ENCODE measurements around the gene C18orf32. TPM values are rescaled to one million over a fixed set of nuclear protein-coding genes. Genes with fewer than 3 reads are reported as not detected.

C18orf32 gene
- total RNA-seq, 4 donors from 2014 or later: 21.8 to 31.2 (median 25.7) TPM

DNA sequence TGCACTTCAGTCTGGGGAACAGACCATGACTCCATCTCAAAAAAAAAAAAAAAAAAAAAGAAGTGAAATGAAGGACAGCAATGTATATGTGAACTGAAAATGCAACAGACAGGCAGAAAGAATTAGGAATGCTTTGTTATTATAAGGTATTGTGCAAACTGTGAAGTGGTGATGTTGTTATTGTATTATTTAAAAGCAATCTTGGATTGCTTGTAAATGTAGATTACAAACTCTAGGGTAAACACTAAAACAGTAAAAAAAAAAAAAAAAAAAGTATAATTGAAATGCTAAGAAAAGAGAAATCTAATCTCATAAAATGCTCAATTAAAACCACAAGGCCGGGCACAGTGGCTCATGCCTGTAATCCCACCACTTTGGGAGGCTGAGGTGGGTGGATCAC is 51.9 kb downstream of the C18orf32 start:
- no peak for ATAC-seq (ENCODE audit: low FRiP score)
- no peak for DNase-seq (ENCODE audit: low spot score)
- TF ChIP-seq, protein P1, sequence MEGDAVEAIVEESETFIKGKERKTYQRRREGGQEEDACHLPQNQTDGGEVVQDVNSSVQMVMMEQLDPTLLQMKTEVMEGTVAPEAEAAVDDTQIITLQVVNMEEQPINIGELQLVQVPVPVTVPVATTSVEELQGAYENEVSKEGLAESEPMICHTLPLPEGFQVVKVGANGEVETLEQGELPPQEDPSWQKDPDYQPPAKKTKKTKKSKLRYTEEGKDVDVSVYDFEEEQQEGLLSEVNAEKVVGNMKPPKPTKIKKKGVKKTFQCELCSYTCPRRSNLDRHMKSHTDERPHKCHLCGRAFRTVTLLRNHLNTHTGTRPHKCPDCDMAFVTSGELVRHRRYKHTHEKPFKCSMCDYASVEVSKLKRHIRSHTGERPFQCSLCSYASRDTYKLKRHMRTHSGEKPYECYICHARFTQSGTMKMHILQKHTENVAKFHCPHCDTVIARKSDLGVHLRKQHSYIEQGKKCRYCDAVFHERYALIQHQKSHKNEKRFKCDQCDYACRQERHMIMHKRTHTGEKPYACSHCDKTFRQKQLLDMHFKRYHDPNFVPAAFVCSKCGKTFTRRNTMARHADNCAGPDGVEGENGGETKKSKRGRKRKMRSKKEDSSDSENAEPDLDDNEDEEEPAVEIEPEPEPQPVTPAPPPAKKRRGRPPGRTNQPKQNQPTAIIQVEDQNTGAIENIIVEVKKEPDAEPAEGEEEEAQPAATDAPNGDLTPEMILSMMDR (IDR thresholded peaks at IDR 0.05): no peak

DNA sequence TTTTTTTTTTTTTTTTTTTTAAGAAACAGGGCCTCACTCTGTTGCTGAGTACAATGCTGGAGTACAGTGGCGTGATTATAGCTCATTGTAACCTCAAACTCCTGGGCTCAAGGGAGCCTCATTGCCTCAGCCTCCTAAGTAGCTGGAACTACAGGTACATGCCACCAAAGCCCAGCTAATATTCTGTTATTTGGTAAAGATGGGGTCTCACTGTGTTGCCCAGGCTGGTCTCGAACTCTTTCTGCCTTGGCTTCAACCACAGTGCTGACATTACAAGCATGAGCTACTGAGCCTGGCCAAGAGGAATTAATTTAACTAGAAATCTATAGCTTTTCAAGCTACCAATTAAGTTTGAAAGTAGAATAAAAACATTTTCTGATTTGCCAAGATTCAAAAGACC is 54.4 kb downstream of the C18orf32 start:
- DNase-seq (ENCODE audit: low spot score) (no peak), ATAC-seq (ENCODE audit: low FRiP score) (no peak)
- TF ChIP-seq, protein P1 (IDR thresholded peaks at IDR 0.05): no peak

DNA sequence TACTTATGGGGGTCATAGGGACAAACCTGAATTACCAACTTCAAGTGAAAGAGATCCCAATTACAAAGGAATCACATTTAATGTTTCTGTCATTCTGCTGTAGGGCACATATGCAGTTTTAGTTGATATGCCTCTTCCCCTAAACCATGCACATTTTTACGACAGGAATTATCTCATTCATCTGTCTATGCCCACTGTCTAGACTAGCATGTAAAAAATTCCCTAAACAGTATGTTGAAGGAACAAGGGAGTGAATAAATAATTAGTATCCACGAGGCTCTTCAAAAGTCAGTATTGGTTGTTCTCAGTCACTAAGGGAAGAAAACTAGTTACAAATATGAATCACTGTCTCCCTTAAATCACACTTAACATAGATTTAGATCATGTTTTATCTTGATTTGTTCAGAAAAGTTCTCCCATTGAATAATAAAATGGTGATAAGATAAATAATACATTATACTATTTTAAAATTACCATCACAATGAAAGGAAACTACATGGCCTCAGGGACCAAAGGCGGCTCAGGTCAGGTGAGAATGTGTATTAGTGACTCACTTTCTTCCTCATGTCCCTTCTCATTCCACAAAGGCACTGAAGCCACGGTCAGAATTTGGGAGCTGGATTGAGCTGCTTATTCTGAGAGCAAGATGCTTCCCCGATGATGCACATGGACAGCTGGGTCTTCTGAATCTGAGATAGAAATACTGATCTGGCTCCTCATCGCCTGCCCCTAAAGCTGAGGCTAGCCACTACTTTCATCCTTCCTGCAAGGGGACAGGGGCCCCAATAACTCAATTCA is 55.7 kb downstream of the C18orf32 start:
- TF ChIP-seq, protein P1 (IDR thresholded peaks at IDR 0.05): no peak
- DNase-seq (ENCODE audit: low spot score): no peak
- ATAC-seq (ENCODE audit: low FRiP score): no peak

Small RNA genes within 50 kb of the gene (small RNA-seq; reads per million reads assigned to genes)
- gene SNORD58A: not detected
- not detected for gene SNORD58C

Other genes starting within 250 kb of the C18orf32 start
- 10 to 100 TPM; 43.1 to 84.0 (median 67.9) TPM for gene DYM, start 26.6 kb downstream of the C18orf32 start, total RNA-seq
- 1,000 to 10,000 TPM; 1,522 to 1,939 (median 1,772) TPM for gene RPL17, start 5.2 kb upstream of the C18orf32 start, total RNA-seq
- gene LIPG, start 74.8 kb upstream of the C18orf32 start, total RNA-seq: 10 to 100 TPM in 1 of 4 donors, 1 to 10 TPM in 2, under 1 TPM in 1; 0.94 to 53.2 (median 1.2) TPM

Data from omental fat pad (tissue), 4 donors.